Measurements from ENCODE around the gene ITPK1.

The ITPK1 gene

DNA sequence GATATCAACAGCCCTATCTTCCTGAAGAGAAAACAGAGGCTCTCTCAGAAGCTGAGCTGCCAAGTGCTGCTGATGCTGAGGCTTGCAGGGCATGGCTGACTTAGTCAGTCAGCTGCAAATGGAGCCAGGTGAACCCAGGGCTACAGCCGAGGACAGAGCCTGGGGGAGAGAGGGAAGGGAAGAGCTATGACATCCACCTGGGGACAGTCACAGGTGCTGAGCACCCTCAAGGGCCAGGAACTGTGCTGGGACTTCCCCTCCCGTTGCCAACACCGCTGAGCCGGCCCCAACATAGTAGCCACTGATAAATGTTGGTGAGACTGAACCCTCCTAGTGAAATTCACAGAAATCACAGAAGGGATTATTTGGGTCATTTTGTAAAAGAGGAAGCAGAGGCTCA lies 199.5 kb downstream of the ITPK1 start:
- no peak for DNase-seq

DNA sequence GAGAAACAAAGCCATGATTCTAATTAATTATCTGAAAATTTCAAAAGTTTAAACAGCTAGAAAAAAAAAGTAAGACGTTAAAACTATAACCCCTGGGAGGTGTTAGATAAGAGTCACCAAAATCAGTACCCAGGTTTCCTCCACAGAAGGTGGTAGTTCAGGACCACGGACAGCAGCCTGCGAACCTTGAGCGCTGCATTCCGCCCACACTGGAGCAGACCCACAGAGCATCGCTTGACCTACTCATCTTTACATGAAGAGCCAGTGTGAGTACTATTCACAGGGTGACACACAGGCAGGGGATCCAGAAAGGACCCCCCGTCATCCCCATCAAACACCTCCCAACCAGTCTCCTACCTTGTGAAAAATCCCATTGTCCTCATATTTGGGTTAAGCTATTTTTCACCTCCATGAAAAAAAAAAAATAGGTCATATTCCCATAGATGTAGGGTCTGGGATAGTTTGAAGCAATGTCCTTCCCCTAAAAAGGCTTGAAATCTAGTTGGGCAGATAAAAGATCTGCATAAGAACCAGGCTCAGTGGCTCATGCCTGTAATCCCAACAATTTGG lies 201.6 kb downstream of the ITPK1 start:
- DNase-seq = no peak

DNA sequence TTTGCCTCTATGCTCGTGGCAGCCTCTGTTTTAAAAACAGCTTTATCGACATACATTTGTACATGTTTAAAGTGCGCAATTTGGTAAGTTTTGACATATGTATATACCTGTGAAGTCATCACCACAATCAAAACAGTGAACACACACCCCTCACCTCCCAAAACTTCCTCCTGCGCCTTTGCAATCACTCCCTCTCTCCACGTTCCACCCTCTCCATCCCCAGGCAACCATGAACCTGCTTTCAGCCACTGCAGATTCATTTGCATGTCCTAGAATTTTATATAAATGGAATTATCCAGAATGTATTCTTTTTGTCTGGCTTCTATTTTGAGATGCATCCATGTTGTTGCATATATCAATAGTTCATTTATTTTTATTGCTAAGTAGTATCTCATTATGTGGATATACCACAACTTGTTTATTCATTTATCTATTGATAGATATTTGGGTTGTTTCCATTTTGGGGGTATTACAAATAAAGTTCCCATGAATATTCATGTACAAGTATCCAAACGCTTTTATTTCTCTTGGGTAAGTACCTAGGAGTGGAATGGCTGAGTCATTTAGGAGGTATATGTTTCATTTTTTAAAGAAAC lies 208.3 kb downstream of the ITPK1 start:
- no peak for DNase-seq

DNA sequence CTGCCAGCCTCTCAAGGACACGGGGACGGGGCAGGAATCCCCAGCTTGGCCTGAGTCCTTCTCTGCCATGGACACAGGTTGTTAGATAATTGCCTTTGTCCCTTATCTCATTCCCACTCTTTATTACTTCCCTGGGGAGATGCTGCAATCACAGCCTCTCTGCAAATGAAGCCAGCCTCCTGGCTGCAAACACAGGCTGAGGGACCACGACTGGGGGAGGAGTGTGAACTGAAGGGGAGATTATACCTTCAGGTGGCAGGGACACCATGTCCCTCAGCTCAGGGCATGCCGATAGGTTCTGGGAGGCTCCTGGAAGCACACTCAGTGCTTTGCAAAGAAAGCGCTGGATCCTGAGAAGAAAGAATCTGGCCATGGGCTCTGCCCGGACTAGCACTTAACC lies 208.9 kb downstream of the ITPK1 start:
- DNase-seq = no peak

DNA sequence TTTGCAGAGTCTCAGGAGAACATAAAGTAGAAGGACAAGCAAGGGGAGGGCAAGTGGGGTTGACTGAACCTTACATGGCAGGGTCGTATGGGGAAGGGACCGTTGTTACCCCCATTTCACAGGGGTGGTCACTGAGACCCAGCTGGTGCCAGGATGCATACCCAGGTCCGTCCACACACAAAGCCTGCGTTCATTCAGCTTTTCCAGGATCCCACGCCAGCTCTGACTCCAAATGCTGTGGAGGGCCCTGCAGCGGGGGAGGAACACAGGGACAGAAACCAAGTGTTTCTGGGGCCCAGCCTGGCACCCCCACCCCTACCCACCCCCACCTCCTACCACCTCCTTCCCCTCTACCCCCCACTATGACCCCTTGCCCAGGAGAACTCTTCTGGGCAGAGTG lies 209.3 kb downstream of the ITPK1 start:
- no peak for DNase-seq

DNA sequence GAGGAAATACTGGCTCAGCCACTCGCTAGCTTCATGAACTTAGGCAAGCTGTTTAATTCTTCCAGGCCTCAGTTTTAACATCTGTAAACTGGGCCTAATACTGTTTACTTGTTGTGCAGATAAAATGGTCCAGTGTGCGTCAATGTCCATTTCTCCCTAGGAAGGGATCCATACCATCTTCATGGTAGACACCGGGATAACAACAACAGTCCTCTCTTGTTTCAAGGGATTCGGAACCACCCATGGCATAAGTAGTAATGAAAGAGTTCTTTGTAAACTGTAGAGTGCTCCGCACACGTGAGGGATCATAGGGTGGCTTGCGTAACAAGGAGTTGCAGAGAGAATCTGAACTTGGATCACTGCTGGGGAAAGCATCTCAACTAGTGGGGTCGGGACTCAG lies 210.1 kb downstream of the ITPK1 start:
- no peak for DNase-seq

DNA sequence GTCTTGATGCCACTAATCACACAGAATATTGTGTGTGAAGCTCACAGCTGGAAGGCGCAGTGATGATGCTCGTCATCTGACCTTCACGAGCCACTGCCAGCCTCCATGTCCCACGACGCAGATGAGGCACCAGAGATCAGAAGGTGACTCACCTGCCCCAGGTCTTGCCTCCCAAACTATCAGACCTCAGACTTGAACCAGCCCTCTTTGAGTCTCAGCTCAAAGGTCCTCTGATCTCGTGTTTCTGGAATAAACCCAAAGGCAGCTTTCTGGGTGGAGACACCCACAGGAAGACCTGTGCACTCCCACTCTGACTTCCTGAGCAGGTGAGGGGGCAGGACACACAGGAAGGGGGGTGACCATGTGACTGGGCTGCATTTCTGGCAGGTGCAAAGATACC lies 212.4 kb downstream of the ITPK1 start:
- DNase-seq = no peak

DNA sequence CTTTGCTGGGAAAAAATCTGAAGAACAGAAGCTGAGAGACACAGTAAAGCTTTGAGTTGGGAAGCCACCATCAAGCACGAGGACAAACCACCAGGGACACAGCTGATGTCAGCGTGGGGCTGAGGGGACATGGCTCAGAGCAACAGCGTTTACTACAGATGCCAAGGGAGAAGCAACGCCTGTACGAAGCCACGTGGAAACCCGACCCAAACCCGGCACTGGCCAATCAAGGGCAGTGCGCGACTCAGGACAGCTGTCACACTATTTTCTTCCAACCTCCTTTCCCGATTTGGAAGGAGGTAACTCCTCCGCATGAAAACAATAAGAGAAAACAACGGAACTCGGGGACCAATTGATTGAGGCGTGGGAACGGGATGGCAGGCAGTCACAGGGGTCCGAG lies 213.0 kb downstream of the ITPK1 start:
- DNase-seq = no peak

DNA sequence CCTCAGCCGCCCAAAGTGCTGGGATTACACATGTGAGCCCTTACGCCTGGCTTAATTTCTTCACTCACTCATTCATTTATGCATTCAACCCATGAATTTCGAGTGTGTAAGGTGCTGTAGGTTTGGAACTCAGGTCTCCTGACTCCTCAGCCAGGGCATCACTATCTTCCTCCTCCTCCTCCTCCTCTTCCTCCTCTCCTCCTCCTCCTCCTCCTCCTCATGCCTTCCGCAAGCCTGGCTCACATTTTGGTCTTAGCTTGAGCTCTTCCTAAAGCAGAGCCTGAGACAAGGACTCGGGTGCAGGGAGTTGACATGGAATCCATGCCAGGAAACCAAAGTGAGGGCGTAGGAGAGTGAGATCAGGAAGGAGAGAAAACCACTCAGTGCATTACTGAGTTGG lies 213.5 kb downstream of the ITPK1 start:
- no peak for DNase-seq

DNA sequence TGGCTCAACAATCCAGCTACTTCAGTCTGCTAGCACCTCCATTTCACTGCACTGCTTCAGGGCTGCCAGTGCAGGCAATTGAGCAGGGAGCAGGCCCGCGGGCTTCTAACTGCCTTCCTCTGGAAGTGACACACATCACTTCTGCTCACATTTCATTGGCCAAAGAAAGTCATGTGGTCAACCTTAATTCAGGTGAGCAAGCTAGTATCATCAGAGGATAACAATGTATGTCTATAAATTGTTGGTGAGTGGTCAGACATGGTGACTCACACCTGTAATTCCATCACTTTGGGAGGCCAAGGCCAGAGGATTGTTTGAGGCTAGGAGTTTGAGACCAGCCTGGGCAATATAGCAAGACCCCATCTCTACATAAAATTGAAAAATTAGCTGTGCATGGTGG lies 215.1 kb downstream of the ITPK1 start:
- DNase-seq = no peak

DNA sequence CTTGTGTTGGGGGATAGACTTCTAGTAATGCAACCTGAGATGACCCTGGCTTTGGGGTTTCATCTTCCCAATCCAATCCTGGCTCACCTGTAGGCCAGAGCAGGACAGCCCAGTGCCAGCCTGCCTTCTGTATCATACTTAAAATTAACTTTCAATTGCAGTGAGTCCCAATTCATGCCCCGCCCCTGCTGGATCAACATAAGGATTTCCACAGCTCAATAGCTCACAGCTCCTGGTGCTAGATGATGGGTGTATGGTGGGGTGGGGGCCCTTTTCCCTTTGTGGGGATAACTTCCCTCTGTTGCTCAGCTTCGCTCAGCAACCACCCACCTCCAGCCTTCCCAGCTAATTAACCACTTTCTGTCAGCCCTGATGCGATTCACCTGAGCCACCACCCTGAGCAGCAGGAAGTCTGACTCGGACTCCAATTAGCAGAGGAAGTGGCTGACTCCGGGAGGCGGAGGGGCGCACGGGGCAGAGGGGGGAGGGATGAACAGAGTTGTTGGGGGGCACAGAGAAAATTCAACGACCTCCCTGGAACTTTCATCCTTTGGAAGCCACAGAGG lies 217.1 kb downstream of the ITPK1 start:
- DNase-seq = no peak

DNA sequence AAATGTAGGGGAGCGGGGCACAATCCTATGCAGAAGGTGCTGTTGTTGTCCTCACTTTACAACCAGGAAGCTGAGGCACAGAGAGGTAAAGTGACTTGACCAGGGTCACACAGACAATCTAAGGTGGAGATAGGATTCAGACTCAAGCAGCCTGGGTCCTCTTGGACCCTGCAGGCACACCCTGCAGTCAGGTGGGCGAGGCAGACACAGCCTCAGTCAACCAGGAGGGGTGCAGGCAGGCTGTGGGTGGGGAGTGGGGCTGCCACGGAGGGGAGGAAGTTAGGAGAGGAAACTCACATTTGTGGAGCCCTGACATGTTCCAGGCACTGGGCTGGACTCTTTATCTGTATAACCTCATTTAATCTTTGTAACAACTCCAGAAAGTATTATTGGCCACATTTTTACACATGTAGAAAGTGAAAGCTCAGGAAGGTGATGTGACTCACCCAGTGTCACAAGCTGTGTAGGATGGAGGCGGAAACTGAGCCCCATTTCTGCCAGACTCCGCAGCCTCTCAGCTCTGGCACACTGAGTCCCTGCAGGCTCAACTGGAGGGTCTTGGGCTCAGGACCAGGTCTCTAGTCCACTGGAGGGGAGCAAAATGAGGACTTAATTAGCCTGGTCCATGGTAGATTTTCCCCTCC lies 217.7 kb downstream of the ITPK1 start:
- no peak for DNase-seq

DNA sequence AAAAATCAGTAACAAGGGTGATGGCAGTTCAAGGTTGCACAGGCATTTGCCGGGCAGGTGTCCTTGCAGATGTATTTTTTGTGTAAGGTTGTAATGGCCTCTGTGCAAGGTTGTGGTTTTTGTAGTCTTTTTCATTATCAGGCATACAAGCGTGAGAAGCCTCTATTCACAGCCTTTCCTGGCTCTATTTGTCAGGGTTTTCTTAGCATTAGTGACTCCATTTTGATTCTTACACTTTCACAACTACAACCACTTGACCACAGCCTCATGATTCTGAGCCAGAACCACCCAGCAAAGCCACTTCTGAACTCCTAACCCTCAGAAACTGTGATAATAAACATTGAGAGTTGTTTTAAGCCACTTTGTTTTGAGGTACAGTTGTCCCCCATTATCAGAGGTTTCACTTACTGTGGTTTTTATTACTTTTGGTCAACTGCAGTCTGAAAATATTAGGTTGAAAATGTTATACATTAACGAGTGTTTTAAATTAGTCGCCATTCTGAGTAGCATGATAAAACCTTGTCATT lies 220.3 kb downstream of the ITPK1 start:
- DNase-seq = no peak

DNA sequence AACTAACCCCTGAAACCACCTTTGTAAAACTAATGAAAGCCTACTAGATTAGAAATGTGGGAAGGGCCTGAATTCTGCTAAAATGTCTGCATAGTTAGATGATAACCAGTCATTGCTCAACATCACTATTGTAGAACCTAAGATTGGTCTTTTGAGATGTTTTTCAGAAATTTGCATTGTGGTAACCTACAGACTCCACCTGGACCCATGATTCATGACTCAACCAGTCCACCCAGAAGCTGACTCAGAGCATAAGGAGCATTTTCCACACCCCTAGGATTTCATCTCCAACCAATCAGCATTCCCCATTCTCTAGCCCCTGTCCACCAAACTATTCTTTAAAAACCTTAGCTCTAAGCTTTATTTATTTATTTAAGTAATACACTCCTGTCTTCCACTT lies 223.1 kb downstream of the ITPK1 start:
- DNase-seq = no peak

DNA sequence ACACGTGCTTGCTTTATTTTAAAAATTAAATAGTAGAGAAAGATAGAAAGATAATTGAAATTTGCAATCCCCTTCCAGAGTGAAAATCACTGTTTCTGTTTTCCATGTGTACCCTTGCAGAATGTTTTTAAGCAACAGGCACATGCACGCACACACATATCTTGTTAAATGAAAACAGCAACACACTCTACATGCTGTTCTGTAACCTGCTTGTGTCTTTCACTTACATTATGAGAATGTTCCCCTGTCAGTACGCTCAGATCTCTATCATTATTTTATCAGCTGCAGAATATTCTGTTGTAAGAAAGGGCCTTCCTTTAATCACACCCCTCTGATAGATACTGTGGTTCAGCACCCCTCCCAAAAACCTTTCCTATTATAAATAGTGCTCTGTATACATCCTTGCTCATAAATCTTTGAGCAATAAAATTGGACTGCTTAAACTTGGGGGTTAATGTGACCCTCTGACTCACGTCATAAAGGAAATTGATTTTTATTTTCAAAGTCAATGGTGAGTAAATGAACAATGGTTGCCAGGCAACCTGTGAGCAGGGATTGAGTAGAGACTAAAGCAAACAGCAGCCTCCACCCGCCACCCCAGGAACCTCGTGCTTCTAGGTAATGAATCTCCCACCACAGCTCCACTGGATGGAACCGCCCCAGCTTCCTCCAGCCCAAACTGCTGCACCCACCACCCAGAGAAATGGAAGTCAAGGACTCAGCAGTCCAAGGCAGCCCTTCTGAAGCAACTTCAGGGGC lies 224.7 kb downstream of the ITPK1 start:
- no peak for DNase-seq

DNA sequence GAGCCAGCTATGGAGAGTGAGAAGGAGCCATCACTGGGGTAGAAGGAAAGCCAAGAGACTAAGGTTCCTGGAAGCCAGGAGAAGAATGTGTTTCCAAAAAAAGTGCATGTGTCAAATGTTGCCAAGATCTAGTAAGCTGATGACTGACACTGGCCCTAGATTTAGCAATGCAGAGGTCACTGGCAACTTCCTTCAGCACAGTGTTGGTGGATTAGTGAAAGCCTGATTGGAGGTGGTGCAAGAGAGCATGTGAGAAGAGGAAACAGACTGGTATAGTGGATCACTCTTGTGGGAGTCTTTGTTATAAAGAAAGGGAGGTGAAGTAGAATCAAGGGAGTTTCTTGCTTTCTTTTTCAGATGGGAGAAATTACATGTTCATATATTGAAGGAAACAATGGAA lies 226.8 kb downstream of the ITPK1 start:
- DNase-seq = no peak

DNA sequence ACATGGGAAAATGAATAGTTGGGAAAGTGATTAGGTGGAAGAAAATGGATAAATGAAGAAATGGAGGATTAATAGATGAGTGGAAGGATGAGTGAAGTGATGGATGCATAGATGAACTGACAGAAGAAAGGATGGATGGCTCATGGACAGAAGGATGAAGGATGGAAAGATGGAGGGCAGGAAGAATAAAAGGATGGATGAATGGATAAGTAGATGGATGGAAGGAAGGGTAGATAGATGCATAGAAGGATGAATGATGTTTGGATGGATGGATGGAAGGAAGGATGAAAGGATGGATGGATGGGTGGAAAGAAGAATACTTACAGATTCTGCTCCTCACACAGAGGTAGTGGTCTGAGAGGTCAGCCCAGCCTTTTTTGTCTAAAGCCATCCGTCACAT lies 228.6 kb downstream of the ITPK1 start:
- no peak for DNase-seq
